GM18873 (cell line): Measurements from ENCODE around the gene CPVL.
"Not testable (repeated sequence)": the region's sequence is repeated elsewhere in the genome, so short reads cannot be mapped to it uniquely, and the experiment has no call there.

Experiments
- ATAC-seq: cut with Tn5 transposase; IDR thresholded peaks from one replicate; pipeline ENCODE4 v1.9.1; 2021; ENCODE audit warnings: mild to moderate bottlenecking, moderate library complexity, moderate number of reproducible peaks; ENCODE audit not compliant: unreplicated experiment, low FRiP score

CPVL gene

DNA sequence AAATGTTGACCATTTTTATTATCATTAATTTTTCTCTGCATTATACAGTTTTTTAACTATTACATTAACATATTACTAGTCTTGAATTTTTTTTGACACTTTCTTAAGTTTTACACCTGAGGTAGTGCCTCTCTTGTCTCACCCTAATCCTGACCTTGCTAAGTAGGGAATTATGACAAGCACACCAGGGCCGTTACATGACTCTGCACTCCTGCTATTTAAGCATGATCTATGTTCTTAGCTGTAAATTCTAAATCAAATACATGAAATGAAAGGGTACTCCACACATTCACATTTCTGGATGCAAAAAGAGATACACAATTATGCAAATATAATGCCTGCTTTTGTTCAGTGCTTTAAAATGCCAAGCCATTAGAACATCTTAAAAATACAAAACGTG lies 23.6 kb downstream of the CPVL start:
- no peak for ATAC-seq

DNA sequence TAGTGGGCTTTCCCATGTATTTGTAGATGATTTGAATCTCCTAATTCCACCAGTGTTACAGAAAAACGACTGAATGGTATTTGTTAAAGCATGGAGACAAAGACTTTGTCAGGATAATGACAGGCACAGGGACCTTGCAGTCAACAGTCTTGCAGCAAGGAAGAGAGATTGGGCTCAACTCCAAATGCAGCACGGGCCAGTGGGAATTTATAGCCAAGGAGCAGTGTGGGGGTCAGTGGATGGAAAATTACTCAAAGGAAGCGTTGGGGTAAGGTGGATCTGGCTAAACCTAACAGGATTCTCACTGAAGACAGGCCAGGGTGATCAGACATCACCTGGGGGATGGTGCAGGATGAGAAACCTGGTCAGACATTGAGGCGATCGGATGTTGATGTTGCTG lies 24.3 kb downstream of the CPVL start:
- ATAC-seq, result no peak

DNA sequence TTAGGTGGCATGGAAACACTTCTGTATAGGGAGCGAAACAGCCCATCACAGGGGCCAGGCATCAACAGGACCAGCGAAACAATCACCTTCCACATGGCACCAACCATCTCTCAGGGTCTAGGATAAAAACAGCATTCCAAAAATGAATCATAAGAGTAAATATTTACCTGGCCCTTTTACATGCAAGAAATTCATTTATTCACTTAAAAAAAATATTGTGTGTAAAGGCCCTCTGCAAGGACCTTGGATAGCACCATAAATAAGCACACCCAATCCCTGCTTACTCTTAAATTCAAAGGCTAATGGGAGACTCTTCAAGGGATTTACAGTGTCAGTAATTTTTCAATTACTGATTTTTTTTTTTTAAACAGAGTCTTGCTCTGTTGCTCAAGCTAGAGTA lies 25.4 kb downstream of the CPVL start:
- no peak for ATAC-seq

DNA sequence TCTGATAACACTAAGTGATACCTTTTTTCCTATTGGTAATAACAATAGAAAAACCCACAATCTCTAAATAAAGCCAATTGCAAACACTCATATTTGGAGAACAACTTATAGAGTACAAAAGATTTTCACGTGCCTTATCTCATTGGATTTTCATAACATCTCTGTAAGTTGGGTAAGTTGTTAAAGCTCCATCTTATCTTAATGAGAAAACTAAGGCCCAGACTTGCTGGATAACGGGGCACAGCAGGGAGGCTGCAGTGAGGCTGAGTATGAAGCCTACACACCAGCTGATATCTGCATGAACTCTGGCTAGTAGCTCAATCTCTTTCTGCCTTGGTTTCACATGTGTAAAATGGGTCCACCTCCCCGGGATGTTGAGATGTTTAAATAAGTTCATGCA lies 26.8 kb downstream of the CPVL start:
- no peak for ATAC-seq

DNA sequence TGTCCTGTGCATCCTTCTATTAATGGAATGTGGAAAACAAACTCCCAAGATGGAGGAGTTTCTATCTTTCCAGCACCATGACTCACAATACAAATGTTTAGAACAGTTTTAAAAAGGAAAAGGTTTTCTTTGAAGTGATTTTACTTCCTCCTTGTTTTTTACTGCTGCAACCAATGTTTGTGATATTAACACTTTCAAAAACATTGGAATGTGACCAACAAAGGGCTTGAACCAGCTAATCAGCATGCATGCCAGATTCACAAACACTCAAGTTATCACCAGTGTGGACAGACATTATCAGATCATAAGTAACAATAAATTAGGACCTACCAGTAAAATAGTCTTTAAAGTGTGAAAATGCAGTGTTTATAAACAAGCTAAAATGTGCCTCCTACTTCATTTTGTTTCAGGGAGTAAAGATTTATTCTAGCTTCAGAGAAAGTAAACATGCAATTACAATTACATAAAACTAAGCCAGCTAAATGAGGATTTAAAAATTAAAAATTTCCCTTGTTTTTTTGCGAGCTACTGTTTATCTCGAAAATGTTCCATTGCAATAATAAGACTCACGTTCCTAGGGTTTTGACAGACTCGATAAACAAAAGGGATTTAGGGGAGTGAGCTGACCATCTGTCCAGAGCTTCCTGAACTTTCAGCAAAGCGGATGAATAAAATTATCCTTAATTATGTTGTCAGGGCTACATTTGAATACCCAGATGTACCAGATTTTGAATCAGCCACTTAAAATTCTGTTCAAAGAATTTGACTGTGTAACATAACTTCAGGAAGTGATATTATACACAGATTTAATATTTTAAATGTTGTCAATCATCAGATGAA lies 29.8 kb downstream of the CPVL start:
- ATAC-seq, result no peak

DNA sequence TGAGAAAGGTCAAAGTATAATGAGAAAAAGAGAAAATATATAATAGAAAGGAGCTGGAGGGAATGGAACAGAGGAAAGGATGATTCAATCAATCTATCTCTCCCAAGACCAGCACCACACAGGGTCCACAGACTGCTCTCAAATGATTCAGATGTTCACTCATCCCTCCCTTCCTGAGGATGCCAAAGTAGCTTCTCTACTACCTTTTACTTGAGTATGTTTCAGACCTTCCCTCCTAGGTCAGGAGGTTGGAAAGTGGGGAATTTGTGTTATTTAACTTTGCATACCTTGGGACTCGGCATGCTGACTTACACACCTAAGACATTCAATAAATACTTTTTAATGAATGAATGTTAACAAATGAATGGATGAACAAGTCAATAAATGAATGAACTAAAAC lies 30.6 kb downstream of the CPVL start:
- ATAC-seq, result no peak

DNA sequence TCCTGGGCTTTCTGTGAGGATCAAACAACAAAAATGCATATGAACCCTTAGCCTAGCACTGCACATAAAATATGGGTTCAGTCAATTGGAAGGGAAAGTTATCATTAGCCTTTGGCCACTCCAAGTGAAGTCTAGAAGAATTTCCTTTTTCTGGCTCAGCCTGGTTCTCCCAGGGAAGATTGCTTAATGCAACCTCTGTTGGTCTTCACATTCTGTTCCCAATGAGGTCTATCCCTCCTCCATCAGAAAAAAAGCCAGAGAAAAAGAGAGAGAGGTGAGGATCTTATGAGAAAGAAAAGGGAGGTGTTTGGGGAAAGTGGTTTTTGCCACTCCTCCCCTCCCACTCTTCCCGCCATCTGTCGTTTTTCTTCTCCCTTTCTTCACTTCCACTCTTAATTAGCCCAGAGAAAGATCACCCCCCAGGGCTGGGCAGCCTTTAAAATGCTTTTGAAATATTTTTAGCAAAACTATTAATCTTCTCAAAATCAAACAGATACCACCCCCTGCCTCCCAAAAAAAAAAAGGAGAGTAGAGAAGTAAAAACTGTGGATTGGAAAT lies 31.1 kb downstream of the CPVL start:
- ATAC-seq, result no peak

DNA sequence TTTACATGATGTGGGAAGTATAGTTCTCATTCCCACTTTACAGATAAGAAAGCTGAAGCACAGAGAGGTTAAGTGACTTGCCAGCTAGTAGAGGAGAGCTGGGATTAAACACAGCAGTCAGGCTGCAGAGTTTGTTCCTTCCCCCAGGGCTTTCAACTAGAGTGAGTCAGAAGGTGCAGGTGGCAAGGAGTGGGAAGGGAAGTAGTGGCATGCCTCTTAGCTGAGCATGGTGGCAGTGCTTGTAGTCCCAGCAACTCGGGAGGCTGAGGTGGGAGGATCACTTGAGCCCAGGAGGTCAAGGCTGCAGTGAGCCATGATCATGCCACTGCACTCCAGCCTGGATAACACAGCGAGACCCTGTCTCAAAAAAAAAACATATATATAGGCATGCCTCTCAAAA lies 32.1 kb downstream of the CPVL start:
- not testable (repeated sequence) for ATAC-seq

DNA sequence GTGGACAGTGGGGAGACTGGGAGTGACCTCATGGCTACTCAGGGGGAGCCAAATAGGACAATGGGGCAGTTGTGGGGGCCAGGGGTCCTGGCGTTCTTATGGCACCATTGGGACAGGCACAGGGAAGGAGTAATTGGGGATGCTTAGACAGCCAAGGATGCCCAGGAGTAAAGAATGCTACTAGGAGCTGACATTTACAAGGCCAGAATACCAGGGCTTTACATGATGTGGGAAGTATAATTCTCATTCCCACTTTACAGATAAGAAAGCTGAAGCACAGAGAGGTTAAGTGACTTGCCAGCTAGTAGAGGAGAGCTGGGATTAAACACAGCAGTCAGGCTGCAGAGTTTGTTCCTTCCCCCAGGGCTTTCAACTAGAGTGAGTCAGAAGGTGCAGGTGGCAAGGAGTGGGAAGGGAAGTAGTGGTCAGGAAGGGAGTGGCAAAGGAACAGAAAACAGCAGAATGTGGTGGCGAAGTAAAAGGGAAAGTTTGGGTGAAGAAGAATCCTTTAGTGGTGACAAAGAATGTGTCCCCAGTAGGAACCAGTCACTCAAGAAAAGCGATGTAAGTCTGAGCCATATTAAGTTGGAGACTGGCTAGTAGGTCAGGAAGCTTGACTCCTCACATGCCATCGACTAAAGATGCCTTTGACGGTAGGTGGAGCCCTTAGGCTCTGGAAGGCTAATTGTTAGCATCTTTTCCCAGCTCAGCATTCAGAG lies 32.8 kb downstream of the CPVL start:
- ATAC-seq, result no peak

DNA sequence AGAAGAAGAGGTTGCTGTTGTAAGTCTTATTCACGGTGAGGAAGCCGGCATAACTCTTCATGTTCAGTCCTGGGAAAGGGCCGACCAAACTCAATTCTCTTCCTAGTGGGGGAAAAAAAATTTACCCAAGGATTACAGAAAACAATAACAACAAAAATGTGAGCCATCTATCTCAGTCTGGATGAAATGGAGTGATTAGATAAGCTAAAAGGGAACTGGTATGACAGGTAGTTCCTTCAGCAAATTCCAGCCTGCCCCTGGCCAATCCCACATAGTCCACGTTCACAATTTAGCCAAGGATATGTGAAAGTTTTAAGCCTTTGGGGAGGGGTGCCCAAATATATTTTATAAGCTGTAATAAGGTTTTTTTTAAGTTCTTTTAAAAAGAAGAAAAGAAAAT lies 33.6 kb downstream of the CPVL start:
- ATAC-seq, result no peak

DNA sequence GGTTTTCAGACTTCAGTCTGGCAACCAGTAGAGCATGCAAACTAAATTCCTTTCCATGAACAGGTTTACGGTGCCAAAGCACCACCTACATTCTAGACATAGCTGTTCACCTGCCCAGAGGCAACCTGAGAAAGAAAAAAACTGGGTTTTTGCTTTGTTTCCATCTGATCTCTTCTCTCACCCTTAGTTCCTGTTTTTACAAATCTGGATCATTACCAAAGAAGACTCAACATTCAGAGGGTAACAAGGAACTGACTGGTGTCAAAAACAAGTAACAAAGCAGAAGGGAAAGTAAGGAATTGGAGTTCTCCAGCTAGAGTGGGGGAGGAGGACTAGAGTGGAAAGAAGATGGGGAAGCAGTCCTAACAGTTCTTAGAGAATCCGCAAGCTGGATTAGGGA lies 36.4 kb downstream of the CPVL start:
- no peak for ATAC-seq

DNA sequence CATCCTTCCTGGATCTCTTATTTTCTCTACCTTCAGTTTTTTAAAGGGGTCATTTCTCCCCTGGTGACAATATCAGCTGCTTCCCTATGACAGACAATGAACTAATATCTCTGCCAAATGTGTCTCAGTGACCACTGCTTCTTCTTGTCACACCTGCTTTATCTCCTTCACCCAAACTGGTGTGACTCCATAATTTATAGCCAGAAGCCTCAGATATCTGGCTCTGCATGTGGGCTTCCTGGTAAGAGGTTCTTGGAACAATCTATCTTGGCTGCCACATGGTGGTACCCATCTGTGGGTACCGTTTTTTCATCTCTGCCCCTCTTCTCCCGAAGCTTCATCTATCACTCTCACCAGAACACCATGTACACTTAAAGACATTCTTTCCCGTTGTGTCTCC lies 37.0 kb downstream of the CPVL start:
- no peak for ATAC-seq

DNA sequence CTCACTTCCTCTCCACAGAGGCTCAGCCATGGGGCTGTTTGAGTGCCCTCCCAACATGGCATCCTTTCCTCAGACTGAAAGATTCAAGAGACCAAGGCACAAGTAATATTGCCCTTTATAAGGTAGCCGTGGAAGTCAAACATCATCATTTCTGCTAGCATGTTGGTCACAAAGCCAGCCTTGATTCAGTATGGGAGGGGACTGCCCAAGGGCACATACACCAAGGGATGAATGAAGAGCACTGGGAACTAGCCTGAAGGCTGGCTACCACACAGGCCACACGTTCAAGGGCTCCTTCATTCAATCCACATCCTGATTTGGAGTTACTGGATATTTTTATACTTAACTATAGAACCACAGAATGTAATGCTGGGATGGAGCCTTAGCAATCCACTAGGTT lies 39.3 kb downstream of the CPVL start:
- ATAC-seq, result no peak

DNA sequence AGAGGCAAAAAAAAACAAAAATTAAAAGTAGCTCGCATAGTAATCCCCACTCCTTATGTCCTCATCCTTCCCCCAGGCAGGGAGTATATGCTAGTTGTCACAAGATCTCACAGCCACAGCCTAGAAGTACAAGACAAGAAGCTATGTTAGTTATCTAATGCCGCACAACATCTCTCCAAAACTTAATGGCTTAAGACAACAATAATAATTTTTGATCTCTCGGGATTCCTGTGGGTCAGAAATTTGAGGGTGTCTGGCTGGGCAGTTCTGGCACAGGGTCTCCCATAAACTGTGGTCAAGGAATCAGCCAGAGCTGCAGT lies 39.7 kb downstream of the CPVL start:
- no peak for ATAC-seq

DNA sequence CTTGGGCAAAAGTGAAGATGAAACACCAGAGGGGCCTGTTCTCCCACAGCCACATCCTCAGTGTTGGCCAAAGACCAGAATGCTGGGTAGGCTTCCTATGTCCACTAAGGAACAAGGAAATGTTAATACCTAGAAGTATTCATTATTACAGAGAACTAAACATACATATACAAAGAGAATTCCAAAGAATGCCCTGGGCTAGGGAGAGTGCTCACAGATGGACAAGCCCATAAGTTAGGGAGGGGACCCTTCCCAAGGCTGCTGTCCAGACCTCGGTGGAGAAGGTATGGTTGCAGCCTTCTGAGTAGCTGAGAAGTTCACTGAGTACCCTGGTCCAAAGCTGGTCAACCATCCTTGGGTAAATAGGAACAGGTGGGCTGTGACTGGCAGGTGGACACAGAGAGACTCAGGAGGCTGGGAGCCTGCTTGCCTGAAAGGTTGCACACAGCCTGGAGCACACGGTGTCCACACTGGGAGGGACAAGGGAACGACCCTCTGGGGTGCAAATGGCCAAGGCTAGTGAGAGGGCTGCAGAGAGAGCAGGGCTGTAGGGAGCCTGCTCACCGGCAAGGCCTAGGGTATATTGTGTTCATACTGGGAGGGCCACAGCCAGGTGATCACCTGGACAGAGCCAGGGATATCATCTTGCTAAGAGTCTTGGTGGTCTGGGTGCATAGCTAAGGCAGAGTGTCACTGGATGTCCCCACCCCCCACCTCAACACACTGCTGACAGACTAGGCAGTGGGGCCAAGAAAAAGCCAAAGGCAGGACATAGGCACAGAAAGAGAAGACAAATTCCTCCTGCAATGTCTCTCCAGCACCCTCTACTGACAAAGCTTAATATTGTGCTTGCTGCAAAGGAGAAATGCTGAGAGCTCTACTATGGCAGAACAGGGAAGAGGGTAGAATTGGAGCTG lies 40.3 kb downstream of the CPVL start:
- ATAC-seq, result no peak

DNA sequence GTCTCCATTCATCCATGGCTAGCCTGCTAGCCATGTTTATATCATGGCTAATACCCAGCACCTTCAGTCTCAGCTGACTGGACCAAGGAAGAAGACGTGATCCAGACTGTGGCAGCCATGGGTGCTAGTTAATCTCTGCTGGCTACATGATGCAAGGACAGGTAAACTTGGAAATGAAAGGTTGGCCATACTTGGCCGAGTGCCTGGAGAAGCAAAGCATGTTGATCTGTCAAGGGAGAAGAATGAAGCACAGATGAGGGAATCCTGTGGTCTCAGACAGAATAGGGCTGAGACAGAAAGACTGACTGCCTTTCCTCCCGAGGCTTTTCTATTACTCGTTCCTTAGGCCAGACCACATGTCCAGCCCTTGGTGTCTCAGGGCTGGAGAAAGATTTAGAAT lies 41.1 kb downstream of the CPVL start:
- ATAC-seq, result no peak

DNA sequence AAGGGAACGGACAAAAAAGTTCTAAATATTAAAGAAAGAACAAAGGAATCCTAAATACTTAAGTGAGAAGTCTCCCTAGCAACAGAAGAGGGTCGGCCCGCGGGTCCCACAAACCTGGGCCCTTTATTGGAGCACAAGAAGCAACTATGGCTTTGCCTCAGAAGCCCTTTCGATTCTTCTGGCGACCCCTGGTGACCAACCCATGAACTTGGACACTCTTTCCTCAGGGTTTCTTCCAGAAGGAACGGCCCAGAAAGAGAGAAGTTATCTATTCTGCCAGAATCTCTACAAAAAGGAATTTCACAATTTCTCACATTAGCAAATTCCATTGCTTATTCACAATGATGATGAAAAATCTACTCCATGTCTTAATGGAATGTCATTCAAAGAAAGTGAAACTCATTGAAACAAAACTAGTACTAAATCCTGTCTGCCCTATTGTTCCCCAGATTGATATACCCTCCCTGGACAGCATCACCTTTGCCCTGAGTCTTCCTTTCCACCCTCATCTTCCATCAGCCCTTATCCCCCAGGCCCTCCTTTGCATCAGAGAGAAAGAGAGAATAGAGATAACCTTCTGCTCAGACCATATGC lies 43.7 kb downstream of the CPVL start:
- no peak for ATAC-seq

DNA sequence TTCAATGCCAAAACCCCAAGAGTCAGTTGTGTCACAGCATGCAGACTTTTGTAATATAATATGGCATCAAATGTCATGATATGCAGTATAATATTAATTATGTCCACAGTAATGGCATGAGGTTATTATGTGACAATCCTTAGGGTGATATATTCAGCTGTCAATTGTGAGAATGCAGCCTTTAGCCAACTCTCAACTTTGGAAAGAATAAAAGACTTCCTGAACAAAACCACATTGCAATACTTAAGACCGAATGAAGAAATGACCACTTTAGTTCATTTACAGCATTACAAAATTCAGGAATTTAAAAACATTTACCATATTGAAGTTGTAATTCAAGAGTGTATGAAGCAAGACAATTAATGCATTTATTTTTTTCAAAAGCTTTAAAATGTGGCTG lies 45.4 kb downstream of the CPVL start:
- ATAC-seq, result no peak

DNA sequence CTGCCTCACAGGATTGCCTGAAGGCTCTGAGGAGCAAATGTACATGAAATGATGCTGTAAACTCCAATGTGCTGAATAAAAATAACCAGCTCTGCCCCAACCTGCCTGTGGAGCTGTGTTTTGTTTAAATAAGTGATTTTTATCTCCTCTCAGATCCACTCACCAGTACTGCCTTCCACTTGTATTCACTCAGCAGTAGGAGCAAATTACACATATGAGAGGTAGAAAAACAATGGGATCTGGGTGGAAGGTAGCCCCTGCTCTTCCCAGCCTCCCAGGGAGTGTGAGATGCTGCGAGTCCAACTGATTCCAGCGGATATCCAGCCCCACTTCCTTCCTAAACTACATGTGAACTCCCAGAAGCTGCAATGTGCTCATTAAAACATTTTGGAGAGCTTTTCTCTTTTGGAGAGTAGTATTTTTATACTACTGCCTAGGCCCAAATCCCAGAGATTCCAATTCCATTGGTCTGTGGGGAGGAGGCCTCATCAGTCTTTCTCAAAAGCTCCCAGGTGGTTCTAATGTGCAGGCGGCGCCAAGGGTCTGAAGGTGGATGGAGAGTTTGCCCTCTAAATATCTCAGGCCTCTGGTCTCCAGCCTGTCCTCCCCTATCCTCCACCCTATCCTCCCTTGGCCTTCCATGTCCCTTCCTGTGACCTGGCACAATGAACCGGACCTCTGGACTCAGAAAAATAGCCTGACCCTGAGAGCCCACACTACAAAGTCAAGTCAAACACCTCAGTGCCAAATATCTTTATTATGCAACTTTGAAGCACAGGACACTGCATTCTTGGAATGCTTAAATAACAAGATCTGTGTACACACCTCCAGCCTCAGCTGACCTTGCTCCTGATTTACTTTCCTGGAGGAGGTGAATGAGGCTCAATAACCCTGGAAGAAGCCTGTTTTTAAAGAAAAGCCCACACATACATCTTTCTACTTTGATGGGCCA lies 46.2 kb downstream of the CPVL start:
- ATAC-seq, result no peak

DNA sequence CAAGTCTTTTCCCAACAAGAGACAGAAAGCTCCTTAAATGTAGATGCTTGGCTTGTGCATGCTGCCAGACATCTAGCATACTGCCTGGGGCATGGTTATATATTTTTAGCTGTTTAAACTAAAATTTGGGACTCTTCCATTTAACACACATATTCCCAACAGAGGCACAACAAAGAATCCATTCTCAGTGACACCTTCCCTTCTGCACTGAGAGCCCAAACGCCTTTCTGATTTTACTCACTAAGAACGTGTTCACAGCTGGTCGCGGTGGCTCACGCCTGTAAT lies 49.9 kb downstream of the CPVL start:
- no peak for ATAC-seq
